ENCODE results near the gene TDO2.
A peak's percentile ranks its signal among the peaks of the same experiment; 100 is the strongest.
"Not testable (repeated sequence)": the region's sequence is repeated elsewhere in the genome, so short reads cannot be mapped to it uniquely, and the experiment has no call there.

Gene TDO2

GRCh38 chr4:155903453-155903852 is at the start of gene TDO2:
TDO2 (plus strand) TSS chr4:155903696; CDS start chr4:155903759, 63 bp downstream.
- no peak for DNase-seq

GRCh38 chr4:155854582-155855226 is 48.8 kb upstream of the TDO2 start:
- peak; percentile 14 for DNase-seq

DNA sequence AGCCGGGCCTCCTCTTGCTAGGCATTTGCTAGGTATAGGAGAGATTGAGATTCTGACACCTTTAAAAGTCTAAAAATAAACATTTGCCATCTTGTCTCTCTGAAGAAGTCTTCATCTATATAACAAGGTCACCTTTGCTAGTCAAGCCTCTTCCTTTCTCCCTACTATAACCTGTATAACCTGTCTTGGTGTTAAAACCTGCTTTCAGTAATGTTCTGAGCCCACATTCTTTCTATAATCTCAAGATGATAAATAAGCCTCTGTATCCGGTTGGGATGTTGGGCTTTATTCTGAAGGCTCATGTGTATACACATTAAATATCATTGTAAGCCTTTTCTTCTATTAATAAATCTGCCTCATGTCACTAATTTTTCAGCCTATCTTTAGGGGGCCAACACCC is 47.6 kb upstream of the TDO2 start:
- peak; percentile 5 for DNase-seq

DNA sequence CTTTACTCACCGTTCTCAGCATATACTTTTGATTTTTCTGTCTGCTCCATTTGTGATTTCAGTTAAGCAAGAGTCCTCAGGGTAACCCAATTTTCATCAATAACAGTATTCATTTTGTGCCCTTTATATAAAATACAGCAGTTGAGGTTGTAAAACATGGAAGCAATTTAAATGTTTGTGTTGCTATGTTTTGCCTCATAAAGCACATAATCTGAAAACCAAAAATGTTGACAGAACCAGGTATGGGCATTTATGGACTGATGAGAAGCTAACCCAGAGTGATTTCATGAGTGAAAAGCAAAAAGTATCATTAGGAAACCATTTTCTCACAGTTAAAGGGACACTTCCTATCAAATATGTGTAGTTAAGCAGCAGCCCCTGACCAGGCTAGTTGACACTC is 37.3 kb upstream of the TDO2 start, which contains the start of gene ASIC5:
ASIC5 (minus strand) TSS at position 101 of the 400 bp plus-strand sequence; CDS start at position 50, 51 bp downstream.
- DNase-seq: no peak

GRCh38 chr4:155875878-155876277 is 27.6 kb upstream of the TDO2 start:
- no peak for DNase-seq

DNA sequence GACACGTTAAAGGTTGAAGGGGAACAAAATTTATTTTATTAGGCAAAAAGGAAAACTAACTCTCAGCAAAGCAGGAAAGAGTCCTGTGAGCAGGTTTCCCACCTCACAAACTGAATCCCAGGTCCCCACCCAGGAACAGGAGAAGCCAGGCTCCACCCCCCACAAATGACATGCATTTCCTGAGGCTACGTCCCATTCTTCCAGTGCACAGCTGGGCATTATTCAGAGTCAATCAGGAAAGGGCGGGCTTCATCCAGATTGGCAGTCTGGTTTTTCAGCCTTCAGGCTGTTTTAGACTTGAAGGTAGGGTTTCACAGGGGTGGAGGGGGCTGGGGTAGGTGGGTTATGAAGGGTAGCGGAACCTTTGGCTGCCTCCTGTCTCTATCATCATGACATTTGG is 25.5 kb upstream of the TDO2 start:
- no peak for DNase-seq

- DNase-seq: no peak
These were observed 24.9 kb upstream of the TDO2 start for GRCh38 chr4:155878611-155879010.

GRCh38 chr4:155879767-155880166 is 23.7 kb upstream of the TDO2 start:
- DNase-seq: no peak

DNA sequence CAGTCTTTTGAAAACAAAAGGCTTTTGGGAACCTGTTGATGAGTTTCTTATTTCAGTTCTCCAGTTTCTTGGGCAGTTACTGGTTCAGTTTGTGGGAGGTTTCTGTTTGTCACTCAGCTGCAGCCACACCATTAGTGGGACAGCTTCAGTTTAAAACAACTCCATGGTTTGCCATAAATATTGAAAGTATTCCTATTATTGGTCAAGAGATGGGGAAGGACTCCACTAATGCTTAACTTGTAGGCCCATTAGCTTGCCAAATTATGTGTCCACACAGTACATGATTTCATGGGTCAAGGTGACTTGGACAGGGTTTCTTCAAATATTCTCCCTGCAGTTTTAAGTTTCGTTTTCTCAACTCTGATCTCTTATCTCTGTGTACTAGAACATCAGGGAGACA is 21.9 kb upstream of the TDO2 start:
- no peak for DNase-seq

DNA sequence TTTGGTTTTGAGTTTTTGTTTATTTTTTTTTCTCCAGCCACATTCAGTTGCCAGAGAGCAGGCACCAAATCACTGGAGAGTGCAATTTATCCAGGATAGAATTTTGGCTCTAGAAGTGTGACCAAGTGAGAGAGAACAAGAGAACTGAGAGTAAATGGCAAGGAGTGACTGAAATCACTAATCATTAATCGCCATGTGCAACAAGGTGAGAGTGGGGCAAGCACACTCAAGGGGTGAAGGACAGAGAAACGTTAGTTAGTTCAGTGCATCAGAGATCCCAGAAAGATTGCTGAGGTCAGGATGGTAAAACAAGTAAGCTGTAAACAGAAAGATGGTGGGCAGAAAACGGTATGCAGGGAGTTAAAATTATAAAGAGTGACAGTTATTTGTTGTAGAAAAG is 19.6 kb upstream of the TDO2 start:
- DNase-seq: no peak

GRCh38 chr4:155885666-155886065 is 17.8 kb upstream of the TDO2 start:
- no peak for DNase-seq

DNA sequence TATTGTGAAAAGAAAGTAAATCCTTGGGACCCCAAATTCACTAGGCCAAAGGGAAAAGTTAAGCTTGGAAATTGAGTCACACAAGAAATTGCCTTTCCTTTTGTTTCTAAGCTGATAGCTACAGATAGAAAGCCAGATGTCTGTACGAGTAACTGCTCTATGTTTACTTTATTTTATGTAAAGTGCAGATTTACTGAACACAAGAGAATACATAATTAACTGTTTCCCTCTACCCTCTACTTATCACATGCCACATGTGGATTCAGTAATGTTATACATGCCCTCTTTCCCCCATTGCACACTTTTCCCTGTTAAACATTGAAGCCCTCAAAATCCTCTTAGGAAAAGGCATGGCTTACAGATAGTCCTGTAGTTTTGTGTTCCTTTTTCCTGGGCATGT is 16.5 kb upstream of the TDO2 start:
- no peak for DNase-seq

- no peak for DNase-seq
These were observed 15.5 kb upstream of the TDO2 start for GRCh38 chr4:155887847-155888570.

GRCh38 chr4:155889031-155889793 is 14.3 kb upstream of the TDO2 start:
- no peak for DNase-seq

DNA sequence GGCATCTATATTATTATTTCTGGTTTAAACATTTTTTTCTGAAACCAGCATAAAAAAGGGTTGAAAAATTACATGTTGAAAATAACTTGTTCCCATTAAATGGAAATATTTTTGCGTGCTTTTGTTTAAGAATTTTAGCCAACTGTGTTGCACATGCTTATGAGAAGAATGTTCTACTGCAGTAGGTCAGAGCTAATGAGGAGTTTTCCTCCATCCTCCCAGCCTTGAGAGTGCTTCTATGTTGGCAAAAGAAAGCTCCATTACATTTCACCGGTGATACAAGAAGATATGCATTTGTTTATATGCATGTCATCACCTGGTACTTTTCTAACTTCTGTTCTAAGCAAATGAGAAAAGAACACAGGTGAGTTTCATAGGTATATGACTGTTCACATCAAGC is 13.6 kb upstream of the TDO2 start:
- DNase-seq: no peak

- no peak for DNase-seq
These were observed 12.4 kb upstream of the TDO2 start for GRCh38 chr4:155891058-155891457.

DNA sequence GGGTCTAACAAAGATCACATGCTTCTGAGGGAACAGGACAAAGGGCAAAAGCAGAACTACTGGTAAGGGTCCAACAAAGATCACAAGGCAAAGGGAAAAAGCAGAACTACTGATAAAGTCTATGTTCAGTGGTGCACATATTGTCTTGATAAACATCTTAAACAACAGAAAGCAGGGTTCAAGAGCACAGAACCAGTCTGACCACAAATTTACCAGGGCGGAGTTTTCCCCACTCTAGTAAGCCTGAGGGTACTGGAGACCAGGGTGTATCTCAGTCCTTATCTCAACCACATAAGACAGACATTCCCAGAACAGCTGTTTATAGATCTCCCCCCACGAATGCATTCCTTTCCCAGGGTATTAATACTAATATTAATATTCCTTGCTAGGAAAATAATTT is 5.1 kb upstream of the TDO2 start:
- not testable (repeated sequence) for DNase-seq

DNA sequence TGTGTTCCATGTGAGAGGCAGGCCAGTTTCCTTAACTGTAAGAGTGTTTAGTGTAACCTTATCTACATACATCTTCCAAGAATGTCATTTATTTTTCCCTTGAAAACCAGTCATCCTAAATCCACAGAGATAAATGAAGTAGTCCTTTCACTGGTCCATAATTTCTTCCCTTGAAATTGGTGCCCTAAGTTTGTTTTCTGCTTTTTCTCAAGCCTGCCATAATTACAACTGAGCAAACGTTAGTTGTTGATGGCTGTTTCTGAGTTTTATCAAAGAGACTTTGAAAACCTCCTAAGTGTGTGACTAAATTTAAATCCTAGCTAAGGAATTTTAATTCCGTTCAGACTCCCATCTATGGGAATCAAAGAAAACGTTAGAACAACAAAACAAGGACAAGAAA is 3.6 kb upstream of the TDO2 start:
- no peak for DNase-seq

DNA sequence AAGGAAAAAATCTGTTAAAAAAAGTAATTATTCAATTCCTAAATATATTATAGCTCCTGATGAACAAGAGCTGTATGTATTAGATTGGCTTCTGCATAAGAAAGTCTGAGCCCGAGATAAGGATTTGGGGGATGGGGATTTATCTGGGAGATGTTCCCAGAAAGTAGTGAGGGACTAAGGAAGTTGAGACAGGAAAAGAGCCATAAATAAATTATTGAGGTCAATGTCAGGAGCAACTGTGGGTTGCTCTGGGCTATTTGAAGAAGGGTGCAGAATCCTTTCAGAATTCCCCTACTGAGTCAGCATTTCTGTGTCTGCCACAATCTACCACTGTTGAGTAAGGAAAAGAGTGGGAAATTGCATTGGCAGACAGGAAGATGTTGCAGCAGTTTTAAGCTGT is 3.1 kb upstream of the TDO2 start:
- DNase-seq: no peak

DNA sequence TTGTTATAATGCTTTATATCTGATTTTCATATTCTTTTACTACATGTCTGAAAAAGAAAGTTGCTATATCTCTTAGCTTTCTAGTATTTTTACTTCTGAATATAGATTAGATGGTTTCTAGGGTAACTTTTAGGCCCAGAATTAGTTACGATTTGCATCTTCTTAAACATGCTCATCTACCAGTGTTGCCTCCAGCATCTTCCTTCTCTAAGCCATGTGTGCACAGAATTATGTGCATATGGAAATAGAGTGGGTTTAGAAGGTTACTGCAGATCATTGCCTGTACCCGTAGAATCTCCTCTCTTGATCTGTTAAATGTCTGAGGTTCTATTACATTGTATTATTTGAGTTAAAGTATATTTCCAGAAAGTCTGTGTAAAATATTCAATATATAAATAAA is 2.5 kb upstream of the TDO2 start:
- DNase-seq: no peak

- DNase-seq: no peak
These were observed 835 bp downstream of the TDO2 start for GRCh38 chr4:155904331-155904730.

DNA sequence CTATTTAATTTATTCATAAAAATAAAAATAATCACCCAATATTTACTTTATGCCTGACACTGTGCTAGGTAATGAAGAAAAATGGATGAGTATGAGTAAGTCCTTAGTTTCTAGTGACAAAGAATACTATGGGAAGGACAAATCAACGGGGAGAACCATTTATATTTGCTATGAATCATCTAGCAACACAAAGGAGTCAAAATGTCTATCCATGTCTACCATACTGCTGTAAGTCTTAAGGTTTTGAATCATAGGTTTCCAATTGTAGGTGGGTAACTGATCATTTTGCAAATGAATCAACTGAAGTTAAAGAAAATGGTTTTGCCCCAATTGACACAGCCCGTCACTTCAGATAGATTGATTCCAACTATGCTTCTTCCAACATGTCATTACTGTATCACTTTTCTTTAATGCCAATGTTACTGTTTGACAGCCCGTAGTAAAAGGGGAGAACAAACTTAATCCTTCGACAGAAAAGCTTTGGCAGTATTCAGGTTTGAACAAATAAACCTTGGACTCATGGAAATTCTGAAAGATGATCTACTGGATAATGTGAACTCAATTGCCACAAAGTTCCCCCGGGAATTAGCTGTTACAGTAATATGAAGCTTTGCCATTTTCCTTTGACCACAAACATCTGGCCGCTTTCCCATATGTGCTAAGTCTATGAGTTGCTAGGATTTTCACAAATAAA is 3.2 kb downstream of the TDO2 start:
- peak; percentile 2 for DNase-seq

DNA sequence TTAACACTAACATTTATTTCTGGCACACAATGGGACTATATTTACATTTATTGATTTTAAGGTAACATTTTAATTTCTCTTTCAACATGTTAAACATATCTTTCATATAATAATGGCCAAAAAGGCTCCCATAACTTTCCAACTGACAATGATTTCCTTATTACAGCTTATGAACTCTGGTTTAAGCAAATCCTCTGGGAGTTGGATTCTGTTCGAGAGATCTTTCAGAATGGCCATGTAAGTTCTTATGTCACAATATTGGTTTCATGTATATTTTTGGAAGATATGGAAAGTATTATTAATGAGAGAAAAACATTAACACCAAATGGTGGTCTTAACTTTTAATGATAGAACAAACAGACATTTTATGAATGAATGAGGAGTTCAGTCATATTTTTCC is 4.1 kb downstream of the TDO2 start:
- DNase-seq: no peak
